Brain pericyte (primary cell): ENCODE results near the gene ZFYVE9.
A peak's percentile ranks its signal among the peaks of the same experiment; 100 is the strongest.

Experiments
- DNase-seq: peaks from one replicate; pipeline ENCODE4 v3.0.0-alpha.2; 2012; ENCODE audit warnings: low read depth, low spot score

ZFYVE9 gene

GRCh38 chr1:52341655-52342260 lies 199.9 kb downstream of the ZFYVE9 start:
- no peak for DNase-seq

DNA sequence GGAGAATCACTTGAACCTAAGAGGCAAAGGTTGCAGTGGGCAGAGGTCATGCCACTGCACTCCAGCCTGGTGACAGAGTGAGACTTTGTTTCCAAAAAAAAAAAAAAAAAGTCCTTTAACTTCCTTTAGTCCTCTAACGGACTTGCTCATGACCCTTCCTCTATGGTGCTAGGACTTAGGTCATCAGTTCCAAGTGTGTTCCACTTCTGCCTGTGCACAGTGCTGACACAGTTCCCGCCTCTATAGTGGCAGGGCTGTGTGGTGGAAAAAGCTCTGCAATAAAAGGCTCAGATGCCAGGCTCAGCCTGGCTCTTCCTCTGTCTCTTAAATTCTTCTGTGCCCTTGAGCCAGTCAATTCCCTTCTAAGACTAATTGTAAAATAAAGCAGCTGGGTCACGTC lies 202.1 kb downstream of the ZFYVE9 start:
- DNase-seq = no peak

DNA sequence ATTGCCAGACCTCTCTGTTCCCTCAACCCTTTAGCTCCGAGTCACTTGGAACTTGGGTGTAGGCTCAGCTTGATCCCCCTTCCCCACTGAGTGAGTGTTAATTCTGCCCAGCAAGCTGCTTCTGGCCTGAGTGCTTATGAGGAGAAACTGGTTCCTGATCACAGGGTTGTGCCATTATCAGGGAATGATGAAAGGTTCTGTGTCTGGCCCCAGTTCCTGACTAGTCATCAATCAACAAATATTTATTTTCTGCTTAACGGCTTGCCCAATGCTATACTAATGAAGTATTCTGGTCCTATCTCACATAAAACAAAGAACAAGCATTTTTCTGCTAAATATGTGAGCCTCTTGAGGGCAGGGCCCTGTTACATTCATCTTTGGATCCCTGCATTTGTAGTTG lies 203.4 kb downstream of the ZFYVE9 start:
- no peak for DNase-seq

DNA sequence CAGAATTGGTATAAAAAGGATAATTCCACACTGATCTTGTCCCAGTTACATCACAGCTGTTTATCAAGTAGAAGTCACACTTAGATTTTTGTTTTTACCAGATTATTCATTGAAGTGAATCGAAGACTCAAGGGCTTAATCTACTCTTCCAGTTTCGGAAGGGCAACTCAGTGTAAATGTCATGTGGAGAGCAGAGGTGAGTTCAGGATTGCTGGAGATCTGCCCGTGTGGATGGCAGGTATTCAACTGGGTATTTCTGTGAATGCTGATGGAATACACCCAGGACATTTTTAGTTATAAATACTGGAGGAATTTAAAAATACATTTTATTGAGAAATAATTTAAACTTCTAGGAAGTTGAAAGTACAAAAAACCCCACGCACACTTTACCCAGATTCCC lies 204.8 kb downstream of the ZFYVE9 start:
- DNase-seq = no peak

GRCh38 chr1:52348704-52349300 lies 206.9 kb downstream of the ZFYVE9 start:
- DNase-seq = no peak

- DNase-seq = no peak
Measured at GRCh38 chr1:52352690-52353089, 210.8 kb downstream of the ZFYVE9 start.

- DNase-seq = no peak
Measured at GRCh38 chr1:52355436-52355835, 213.5 kb downstream of the ZFYVE9 start.

DNA sequence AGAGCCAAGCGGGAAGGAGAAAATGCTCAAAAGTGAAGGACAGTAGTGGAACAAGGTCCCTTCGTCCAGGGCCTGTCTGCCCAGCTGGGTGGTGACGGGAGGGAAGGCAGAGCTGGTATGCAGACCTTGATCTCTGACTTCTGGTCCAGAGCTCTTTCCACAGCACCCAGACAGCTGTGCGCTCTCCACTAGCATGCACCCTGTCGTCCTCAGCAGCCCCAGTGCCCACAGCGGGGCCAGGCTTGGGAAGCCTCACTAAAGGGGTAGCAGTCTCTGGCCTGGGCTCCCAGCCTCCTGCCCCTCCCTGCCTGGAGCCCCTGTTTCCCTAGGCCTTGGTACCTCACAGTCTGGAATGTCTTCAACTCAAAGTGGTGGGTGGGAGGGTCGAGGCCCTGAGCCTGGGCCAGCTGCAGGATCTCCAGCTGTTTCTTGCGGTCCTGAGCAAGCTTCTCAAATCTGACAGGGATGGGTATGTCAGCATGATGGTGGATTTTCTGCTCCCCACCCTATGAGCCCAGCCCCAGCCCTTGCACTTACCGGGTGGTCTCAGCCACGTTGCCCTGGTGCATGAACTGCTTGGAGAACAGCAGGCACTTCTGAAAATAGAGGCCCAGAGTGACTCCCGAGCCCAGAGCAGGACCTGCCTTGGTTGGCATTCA lies 214.1 kb downstream of the ZFYVE9 start:
- DNase-seq = no peak

DNA sequence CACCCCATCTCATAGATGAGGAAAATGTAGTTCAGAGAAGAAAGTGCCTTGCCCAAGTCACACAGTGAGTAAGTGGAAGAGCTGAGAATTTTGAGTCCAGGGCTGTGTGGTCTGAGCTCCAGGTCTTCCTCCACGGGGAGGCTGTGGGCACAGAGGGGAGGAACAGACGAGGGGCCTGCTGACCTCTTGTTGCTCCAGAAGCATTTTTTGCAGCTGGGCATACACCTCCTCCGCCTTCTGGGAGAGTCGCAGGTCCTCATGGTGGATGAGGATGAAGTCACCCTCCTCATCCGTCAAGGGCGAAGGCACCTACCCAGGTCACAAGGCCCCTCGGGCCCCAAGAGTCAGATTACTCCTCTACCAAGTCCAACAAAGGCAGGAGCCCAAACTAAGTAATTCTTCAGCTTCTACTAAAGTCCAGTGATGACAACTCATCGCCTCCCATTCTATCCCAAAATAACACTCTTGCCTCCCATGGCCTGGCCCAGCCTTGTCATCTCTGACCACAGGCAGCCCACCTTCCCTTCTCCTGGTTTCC lies 215.0 kb downstream of the ZFYVE9 start:
- DNase-seq = no peak

DNA sequence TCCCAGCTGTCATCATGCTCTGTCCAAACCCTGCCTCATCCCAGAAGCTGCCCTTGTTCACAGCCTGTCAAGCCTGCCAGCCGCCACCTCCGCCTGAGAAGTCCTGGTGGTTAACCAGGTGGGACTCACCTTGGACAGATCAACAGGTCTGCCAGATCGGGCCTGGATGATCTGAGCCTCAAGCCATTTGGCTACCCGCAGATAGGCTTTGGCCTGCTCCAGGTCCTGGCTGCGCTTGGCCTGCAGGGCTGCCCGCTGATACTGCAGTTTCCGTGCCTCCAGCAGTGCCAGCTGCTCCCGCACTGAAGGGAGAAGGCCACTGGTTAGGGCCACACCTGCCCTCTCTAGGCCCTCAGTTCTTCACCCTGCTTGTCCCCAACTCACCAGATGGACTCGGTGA lies 215.5 kb downstream of the ZFYVE9 start:
- no peak for DNase-seq

DNA sequence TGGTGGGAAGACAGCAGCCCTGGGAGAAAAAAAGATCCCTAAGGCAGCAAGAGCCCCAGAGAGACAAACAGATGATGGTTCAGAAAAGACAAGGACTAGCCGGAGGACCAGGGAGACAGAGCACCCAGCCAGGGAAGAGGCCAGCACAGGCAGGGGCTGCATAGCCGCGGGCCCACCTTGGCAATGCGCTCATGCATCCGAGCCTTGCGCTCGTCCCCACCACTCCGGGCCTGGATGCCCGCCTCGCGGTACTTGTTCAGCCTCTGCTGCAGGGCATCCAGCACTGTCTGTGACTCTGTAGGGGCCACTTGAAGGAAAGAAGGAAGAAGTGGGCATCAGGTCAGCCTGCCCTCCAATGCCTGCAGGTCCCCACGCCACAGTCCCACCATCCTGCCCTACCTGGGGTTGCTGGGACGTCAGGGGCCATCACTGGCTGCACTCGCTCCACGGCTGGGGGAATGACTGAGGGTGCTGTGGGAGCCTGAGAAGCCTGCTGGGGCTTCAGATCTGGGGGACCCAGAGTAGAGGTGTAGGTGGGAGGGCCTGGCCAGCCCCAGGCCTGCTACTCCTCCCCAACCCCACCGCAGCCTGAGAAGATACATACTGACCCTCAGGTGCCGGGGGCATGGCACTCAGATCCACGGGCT lies 217.1 kb downstream of the ZFYVE9 start:
- no peak for DNase-seq

GRCh38 chr1:52359676-52360594 lies 218.0 kb downstream of the ZFYVE9 start:
- no peak for DNase-seq

- no peak for DNase-seq
Measured at GRCh38 chr1:52360595-52360968, 218.7 kb downstream of the ZFYVE9 start.

DNA sequence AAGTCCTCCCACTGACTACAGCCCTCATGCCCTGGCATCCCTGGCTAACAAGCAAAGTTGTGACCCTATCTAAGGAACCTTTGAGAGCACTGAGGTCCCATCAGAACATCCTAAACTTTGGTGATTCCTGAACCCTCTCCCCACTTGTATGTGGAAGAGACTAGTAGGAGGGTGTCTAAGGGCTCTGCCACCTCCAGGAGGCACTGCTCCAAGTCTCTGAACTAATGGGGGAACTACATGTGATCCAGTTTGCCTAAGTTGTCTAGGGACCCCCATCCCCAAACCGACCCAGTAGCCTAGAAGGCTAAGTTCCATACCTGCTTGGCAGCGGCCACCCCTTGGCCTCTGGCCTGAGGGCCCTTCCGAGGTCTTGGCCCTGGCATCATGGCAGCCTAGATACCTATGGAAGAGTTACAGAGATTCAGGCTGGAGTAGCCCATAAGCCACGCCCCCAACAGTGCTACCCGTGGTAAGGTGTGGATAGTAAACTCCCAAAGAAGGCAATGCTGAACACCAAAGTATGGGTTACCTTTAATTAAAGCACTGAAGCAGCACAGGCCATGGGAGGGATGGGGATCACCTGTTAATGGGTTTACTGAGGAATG lies 222.4 kb downstream of the ZFYVE9 start:
- no peak for DNase-seq

- no peak for DNase-seq
Measured at GRCh38 chr1:52365071-52365745, 223.3 kb downstream of the ZFYVE9 start.

DNA sequence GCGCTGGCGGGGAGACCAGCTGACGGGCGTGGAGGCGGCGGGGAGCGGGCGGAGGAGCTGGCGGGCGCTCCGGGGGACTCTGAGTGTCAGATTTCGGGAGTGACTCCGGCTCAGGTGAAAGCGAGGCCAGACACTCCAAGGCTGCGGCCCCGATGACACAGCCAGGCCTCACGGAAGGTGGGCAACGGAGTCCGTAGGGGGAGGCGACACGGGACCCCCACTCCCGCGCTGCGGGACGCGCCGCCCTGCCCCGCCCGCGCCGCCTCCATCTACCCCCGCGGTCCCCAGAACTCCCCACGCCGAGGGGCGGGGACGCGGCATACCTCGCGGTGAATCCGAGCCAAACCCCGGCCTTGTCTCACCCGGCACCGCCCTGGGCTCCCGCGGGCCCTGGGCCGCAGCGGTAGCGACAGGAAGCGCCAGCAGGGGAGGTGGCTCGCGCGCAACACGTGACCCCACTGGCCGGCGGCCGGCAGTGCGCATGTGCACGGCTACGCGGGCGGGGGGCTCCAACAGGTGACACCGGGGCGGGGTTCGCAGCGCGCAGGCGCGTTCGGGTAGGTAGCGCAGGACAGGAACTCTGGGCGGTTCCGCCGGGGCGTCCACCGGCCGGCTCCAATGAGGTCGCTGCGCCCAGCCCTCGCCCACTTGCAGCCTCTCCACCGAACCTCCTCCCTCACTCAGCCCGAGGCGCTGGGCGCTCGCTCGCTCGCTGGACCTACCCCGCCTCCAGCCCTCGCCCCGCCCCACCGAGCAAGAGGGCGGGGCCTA lies 224.0 kb downstream of the ZFYVE9 start, which contains the start of gene CC2D1B:
Gene CC2D1B, minus strand, starts transcription at position 460 of the 771 bp plus-strand sequence. CDS start 1,585 bp downstream, outside the sequence.
- peak; percentile 94 for DNase-seq

- no peak for DNase-seq
Measured at GRCh38 chr1:52366517-52366827, 224.6 kb downstream of the ZFYVE9 start.

GRCh38 chr1:52367272-52367671 lies 225.4 kb downstream of the ZFYVE9 start:
- no peak for DNase-seq

- no peak for DNase-seq
Measured at GRCh38 chr1:52368383-52369172, 226.7 kb downstream of the ZFYVE9 start.
